ENCODE data around the gene TPI1. TPM values are rescaled to one million over a fixed set of nuclear protein-coding genes. Genes with fewer than 3 reads are reported as not detected.

TPI1 gene
- total and polyA plus RNA-seq, 2 experiments from 2014 or later, result 571 to 891 TPM

- no peaks in the 10 kb centered on the region for H3K36me3 ChIP-seq (replicated peaks; ENCODE audit: insufficient read depth, low read depth)
These were observed 27.7 kb upstream of the TPI1 start for GRCh38 chr12:6839482-6840201.

GRCh38 chr12:6840330-6840729, 27.0 kb upstream of the TPI1 start:
- no peak overlapping the region for H3K27ac ChIP-seq
- no peak overlapping the region for H2AFZ ChIP-seq
- peak overlapping the region; percentile 3 for H3K4me2 ChIP-seq
- no peaks in the 10 kb centered on the region for H4K20me1 ChIP-seq (ENCODE audit: insufficient read depth, poor library complexity, severe bottlenecking)
- DNase-seq (ENCODE audit: low spot score), result no peak
- 43% methylated on average over 1 of the region's 1 CpG for WGBS (ENCODE audit: low lambda C conversion rate, missing lambda C conversion rate)
- no peaks in the 10 kb centered on the region for H3K9me2 ChIP-seq (replicated peaks; ENCODE audit: insufficient read depth)
- H3K27me3 ChIP-seq, result no peaks in the 10 kb centered on the region
- no peak overlapping the region for H3K4me3 ChIP-seq
- no peaks in the 10 kb centered on the region for H3K4me1 ChIP-seq (ENCODE audit: insufficient read depth)
- no peaks in the 10 kb centered on the region for H3K36me3 ChIP-seq (replicated peaks; ENCODE audit: insufficient read depth, low read depth)
- TF ChIP-seq EZH2phosphoT487 (IDR thresholded peaks at IDR 0.05; ENCODE audit: low read depth, severe bottlenecking, unreplicated experiment) (no peak), CTCF (IDR thresholded peaks at IDR 0.05; ENCODE audit: poor library complexity) (no peak), EZH2 (IDR thresholded peaks at IDR 0.05; ENCODE audit: borderline replicate concordance) (no peak)
- no peaks in the 10 kb centered on the region for H3K79me2 ChIP-seq
- no peaks in the 10 kb centered on the region for H3K9me3 ChIP-seq (ENCODE audit: low read depth)

More at GRCh38 chr12:6839482-6840201, 27.7 kb upstream of the TPI1 start:
- Histone ChIP-seq H3K4me3 (no peak overlapping the region), H4K20me1 (ENCODE audit: insufficient read depth, poor library complexity, severe bottlenecking) (no peaks in the 10 kb centered on the region), H3K79me2 (no peaks in the 10 kb centered on the region), H3K9me2 (replicated peaks; ENCODE audit: insufficient read depth) (no peaks in the 10 kb centered on the region), H3K9me3 (ENCODE audit: low read depth) (no peaks in the 10 kb centered on the region), H3K27ac (no peak overlapping the region), H3K4me1 (ENCODE audit: insufficient read depth) (no peaks in the 10 kb centered on the region), H3K4me2 (no peak overlapping the region), H3K27me3 (no peaks in the 10 kb centered on the region), H2AFZ (no peak overlapping the region)
- DNase-seq (ENCODE audit: low spot score), result no peak
- TF ChIP-seq CTCF (IDR thresholded peaks at IDR 0.05; ENCODE audit: poor library complexity) (no peak), EZH2phosphoT487 (IDR thresholded peaks at IDR 0.05; ENCODE audit: low read depth, severe bottlenecking, unreplicated experiment) (no peak), EZH2 (IDR thresholded peaks at IDR 0.05; ENCODE audit: borderline replicate concordance) (no peak)
- 74% methylated on average over 10 of the region's 10 CpGs for WGBS (ENCODE audit: low lambda C conversion rate, missing lambda C conversion rate)

GRCh38 chr12:6840761-6841515, 26.4 kb upstream of the TPI1 start, which contains the start of gene GNB3:
Gene GNB3 (plus strand): TSS chr12:6840925. CDS start chr12:6841288, 363 bp downstream.
- 81% methylated on average over 19 of the region's 24 CpGs for WGBS (ENCODE audit: low lambda C conversion rate, missing lambda C conversion rate)
- no peaks in the 10 kb centered on the region for H3K36me3 ChIP-seq (replicated peaks; ENCODE audit: insufficient read depth, low read depth)
- no peak within 1 kb of the TSS for H3K27ac ChIP-seq
- H2AFZ ChIP-seq, result no peak within 1 kb of the TSS
- peak within 1 kb of the TSS; percentile 3 for H3K4me2 ChIP-seq
- no peaks in the 10 kb centered on the region for H3K4me1 ChIP-seq (ENCODE audit: insufficient read depth)
- no peaks in the 10 kb centered on the region for H3K79me2 ChIP-seq
- no peak for DNase-seq (ENCODE audit: low spot score)
- no peaks in the 10 kb centered on the region for H4K20me1 ChIP-seq (ENCODE audit: insufficient read depth, poor library complexity, severe bottlenecking)
- no peak within 1 kb of the TSS for H3K4me3 ChIP-seq
- H3K9me3 ChIP-seq (ENCODE audit: low read depth), result no peaks in the 10 kb centered on the region
- H3K27me3 ChIP-seq, result no peaks in the 10 kb centered on the region
- TF ChIP-seq EZH2phosphoT487 (IDR thresholded peaks at IDR 0.05; ENCODE audit: low read depth, severe bottlenecking, unreplicated experiment), result no peak
- TF ChIP-seq CTCF (IDR thresholded peaks at IDR 0.05; ENCODE audit: poor library complexity), result no peak
- TF ChIP-seq EZH2 (IDR thresholded peaks at IDR 0.05; ENCODE audit: borderline replicate concordance), result no peak
- H3K9me2 ChIP-seq (replicated peaks; ENCODE audit: insufficient read depth), result no peaks in the 10 kb centered on the region

All from hepatocyte (in vitro differentiated cells).